ENCODE results near the gene SPECC1L.
"Not testable (repeated sequence)": the region's sequence is repeated elsewhere in the genome, so short reads cannot be mapped to it uniquely, and the experiment has no call there.

DNA sequence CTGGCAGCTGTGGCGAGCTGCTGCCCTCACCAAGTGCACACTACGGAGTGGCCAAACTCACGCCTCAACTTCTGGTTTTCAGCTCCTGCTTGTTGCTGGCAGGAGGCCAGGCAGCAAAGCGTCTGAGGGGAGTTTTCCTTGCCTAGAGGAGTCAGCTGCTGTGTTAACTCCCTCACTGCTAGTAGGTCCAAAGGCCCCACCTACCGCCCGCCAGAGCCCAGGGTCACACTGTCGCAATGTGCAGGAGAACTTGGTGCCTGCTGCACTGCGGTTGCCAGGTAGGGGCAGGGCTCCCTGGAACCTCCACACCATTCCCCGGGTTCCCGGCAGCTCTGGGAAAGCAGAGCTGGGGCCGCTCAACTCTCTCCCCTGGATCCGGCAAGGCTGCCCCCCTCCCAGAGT is 25.6 kb upstream of the SPECC1L start, which contains the start of gene GGT5:
- TF ChIP-seq, protein P1, sequence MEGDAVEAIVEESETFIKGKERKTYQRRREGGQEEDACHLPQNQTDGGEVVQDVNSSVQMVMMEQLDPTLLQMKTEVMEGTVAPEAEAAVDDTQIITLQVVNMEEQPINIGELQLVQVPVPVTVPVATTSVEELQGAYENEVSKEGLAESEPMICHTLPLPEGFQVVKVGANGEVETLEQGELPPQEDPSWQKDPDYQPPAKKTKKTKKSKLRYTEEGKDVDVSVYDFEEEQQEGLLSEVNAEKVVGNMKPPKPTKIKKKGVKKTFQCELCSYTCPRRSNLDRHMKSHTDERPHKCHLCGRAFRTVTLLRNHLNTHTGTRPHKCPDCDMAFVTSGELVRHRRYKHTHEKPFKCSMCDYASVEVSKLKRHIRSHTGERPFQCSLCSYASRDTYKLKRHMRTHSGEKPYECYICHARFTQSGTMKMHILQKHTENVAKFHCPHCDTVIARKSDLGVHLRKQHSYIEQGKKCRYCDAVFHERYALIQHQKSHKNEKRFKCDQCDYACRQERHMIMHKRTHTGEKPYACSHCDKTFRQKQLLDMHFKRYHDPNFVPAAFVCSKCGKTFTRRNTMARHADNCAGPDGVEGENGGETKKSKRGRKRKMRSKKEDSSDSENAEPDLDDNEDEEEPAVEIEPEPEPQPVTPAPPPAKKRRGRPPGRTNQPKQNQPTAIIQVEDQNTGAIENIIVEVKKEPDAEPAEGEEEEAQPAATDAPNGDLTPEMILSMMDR (IDR thresholded peaks at IDR 0.05), result not testable (repeated sequence)
- TF ChIP-seq POLR2A, EP300, POLR2AphosphoS5 (IDR thresholded peaks at IDR 0.05): not testable (repeated sequence)

All from stomach (tissue), 4 donors.